Daoy (cell line): Measurements from ENCODE around the gene DHRS13. TPM values are rescaled to one million over a fixed set of nuclear protein-coding genes. Genes with fewer than 3 reads are reported as not detected.
"Not testable (repeated sequence)": the region's sequence is repeated elsewhere in the genome, so short reads cannot be mapped to it uniquely, and the experiment has no call there.

Experiments
- DNase-seq: peaks from one replicate; pipeline ENCODE4 v3.0.0-alpha.2; 2015; ENCODE audit warnings: low read depth
- total RNA-seq: library from RNA; depleted of rRNA; stranded (reverse); fragments of >200 nt; shearing (Covaris generic); gene quantifications from 2 replicates; pipeline ENCODE4 v1.2.3, GENCODE V29; 2014

DHRS13 gene
- total RNA-seq, 1 experiment from 2014 or later, result 10.9 TPM

DNA sequence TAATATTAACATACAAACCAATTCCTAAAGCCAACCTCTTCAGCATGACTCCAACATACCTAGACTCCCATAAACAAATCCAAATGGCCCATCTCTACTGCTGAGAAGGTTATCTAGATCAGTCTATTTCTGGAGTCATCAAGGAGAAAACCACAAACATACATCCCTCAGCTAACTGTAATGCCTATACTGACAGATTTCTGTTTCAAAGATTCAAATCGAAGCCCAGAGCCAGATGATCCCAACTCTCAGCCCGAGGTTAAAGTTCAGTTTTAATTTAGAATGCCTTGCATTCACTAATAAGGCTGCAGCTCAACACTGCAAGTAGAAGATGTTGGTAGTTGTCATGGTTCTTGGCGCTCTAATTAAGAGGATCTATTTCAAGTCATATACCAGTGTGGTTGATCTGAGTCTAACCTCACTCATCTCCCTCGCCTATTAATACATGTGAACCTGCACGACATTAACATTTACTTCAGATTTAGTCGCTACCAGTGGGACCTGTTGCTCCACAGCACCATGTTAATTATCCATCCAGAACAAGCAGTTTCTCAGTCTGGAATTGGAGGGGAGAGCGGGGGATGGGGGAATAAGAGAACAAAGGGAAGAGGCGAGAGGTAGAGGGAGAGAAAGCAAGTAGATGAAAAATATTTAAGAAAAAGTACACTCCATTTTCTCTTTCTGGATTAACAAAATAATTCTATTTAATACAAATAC lies 33.0 kb upstream of the DHRS13 start:
- no peak for DNase-seq

DNA sequence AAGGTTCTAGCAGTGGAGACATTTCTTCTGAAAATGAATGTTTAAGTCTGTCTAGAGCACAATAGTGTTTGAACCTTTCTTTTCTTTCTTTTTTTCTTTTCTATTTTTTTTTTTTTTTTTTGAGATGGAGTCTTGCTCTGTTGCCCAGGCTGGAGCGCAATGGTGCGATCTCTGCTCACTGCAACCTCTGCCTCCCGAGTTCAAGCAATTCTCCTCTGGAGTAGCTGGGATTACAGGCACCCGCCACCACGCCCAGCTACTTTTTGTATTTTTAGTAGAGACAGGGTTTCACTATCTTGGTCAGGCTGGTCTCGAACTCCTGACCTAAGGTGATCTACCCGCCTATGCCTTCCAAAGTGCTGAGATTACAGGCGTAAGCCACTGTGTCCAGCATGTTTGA lies 31.6 kb upstream of the DHRS13 start:
- not testable (repeated sequence) for DNase-seq

- DNase-seq, result no peak
Observed at GRCh38 chr17:28929787-28930186, 26.9 kb upstream of the DHRS13 start.

DNA sequence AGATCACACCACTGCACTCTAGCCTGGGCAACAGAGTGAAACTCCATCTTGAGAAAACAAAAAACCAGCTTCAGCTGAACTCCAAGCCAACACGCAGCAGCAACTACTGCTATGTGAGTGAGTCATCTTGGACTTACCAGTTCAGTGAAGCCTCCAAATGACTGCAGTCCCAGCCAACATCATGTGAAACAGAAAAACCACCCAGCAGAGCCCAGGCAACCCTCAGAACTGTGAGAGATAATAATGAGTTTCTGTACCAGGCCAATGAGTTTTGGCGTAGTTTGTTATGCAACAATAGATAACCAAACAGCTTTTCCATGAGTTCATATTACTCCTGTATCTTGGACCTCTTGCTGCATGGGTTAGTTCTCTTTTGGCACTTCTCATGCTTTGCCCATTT lies 25.2 kb upstream of the DHRS13 start:
- DNase-seq, result peak; percentile 51

DNA sequence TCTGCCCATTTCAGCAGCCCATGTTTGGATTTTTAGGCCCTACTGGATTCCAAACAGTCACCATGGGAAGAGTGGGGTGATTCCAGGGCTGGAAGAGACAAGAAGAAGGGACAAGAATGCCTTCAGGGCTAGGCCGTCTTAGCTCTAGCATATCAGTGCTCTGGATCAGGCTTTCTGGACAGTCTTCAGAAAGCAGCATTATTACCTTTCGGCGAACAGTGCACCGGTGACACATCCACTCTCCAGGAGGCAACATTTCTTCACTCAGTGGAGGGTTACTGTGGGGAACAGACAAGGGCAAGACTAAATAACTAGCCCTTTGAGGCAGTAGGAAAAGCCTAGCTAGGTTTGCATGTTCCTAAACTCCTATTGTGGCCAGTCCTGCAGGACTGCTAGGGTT lies 23.9 kb upstream of the DHRS13 start:
- peak; percentile 18 for DNase-seq

DNA sequence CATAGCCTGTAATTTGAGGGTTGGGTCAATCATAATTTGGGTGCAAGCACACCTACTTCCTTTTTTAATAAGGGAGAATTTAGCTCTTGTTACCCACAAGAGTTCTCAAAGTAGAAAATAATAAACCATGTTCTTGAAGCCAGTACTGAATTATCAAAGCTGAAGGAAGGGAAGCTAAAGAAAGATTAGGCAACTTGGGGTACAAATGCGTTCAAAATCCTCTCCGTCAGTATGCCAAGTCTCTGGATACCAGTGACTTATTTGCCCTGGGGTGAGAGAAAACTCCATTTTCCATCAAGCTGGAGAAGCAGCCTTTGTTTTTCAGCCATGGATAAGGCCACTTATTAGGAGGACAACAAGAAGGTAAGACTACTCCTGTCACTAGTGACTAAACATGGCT lies 23.5 kb upstream of the DHRS13 start:
- DNase-seq, result no peak

- DNase-seq, result peak; percentile 73
Observed at GRCh38 chr17:28925912-28926365, 23.1 kb upstream of the DHRS13 start.

- no peak for DNase-seq
Observed at GRCh38 chr17:28920201-28920600, 17.3 kb upstream of the DHRS13 start.

DNA sequence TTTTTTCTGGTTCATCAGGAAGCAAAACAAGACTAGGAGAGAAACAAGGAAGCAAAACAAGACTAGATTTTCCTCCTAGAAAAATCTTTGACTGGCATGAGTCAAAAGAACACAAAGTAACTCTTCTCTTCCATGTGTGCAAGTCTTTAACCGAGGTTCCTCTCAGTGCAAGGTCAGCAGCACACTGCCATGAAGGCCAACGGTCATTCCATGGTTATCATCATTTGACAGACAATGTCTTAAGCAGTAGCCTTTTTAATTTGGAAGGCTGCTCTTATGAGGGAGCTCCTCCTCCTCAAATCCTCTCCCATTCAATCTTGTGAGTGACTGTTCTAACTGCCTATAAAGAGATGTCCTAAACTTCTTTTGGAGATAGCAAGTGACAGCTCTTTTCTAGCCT lies 15.4 kb upstream of the DHRS13 start:
- DNase-seq, result no peak

- no peak for DNase-seq
Observed at GRCh38 chr17:28917465-28917864, 14.6 kb upstream of the DHRS13 start.

DNA sequence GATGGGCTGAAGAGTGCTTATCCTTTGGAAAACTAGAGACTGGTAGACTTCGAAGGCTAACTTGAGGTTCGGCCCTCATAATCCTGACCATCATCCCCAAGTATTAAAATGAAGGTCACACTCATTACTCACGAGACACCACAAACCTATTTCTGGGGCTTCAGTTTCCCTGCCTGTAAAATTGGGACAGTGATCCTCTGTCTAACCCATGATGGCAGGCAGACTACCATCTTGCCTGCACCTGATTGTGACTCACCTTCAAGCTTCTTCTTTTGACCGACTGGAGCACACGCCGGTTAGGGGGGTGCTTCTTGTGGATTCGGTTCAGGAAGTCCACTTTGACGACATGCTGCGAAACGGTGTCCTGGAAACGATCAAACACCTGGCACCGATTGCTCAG lies 14.2 kb upstream of the DHRS13 start:
- no peak for DNase-seq

DNA sequence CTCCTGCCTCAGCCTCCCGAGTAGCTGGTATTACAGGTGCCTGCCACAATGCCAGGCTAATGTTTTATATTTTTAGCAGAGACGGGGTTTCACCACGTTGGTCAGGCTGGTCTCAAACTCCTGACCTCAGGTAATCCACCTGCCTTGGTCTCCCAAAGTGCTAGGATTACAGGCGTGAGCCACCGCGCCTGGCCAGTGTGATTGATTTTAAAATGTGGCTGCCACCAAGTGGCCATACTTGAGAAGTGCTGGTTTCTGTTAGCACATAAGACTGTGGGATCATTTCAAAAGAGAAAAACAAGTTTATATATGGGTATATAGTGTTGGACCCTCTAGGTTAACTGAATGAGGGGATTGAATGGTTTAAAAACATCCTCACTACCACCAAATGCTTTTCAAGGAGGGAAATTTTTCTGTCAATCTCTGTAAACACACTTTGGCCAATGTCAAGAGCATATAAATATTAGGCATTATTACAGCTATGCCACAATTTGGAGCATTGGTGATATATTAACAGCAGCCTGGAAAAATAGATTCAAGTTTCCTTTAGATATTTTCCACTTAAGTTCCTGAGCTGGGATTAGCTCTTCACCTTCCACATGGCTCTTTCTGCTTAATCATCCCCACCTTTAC lies 13.5 kb upstream of the DHRS13 start:
- no peak for DNase-seq

GRCh38 chr17:28912938-28913333 lies 10.1 kb upstream of the DHRS13 start:
- no peak for DNase-seq

- DNase-seq, result no peak
Observed at GRCh38 chr17:28912281-28912937, 9.5 kb upstream of the DHRS13 start.

GRCh38 chr17:28911411-28912045 lies 8.6 kb upstream of the DHRS13 start:
- no peak for DNase-seq

DNA sequence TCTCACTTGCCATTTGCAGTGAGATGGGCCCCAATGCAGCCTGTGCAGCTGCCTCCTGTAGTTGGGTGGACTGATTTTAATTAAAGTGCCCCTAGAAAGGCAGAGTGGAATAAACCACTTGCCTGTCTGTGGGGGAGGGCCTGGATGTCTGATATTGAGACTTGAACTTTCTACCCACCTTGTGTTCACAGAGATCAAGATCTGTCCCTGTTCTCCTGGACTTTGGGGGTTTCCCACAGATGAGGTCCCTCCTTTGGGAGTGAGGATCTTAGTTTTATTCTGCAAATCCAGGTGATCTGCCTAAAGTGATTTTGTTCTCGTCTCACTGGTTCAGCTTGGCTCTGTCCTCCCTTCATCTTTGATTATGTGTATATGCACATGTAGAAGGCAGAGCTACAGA lies 7.7 kb upstream of the DHRS13 start:
- no peak for DNase-seq

- no peak for DNase-seq
Observed at GRCh38 chr17:28908640-28909167, 5.8 kb upstream of the DHRS13 start.

DNA sequence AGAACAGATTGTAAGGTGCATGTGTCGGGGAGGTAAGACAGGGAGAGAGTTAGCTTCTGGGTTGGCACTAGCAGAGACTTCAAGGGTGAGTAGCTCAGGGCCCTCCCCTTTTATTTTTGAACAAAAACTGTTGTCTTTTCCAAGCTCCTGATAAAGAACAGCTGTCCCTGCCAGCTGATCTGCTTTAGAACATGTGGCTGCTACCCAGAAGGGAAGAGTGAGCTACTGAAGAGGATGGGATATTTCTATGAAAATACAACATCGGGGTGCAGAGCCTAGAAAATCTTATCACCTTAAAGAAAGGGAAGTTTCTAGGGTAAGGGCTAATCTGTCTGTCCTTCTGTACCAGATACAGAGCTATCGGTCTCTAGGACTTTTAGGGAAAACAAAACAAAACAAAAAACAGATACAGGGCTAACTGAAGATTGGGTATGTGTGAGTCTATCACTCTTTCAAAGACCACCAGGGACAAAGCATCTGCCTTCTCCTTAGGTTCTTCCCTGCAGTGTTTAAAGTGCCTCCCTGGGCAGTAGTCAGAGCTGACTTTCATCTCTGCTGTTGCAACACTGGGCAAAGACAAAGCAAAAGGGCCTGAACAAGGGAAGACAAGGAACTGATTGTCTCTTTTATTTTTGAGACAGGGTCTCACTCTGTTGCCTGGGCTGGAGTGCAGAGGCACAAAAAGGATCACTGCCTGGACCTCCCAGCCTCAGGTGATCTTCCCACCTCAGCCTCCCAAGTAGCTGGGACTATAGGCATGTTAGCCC lies 5.0 kb upstream of the DHRS13 start:
- no peak for DNase-seq

DNA sequence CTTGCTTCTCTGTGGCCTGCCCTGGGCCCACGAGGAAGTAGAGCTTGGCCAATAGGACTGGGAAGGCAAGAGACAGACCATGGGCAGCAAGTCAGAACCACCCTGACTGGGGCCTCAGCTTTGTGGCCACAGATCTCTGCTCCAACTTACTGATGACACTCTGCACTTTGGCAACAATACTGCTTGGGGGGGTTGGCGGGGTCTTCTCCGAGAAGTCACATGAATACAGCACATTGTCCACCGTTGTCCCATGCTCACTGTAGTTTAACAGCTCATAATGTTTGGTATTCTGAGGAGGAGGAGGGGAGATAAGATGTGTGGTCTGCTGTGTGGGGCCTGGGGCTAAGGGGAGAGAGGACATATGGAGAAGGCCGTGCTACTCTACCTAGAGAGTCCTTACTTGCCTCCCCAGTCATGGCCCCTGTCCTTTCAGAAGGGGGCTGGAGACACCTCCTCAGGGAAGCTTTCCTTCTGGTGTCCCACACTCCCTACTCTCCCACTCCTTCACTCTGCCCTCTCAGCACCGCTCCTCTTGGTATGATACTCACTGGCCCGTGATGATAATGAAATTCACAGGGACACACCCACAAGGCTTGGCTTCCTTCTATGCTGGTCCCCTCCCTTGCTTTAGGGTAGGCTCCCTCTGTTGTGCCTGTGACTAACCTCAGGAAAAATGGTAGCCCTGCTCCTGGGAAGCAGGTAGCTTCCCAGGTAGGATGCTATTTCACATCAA lies 4.0 kb upstream of the DHRS13 start:
- DNase-seq, result no peak

GRCh38 chr17:28906276-28906675 lies 3.4 kb upstream of the DHRS13 start:
- DNase-seq, result no peak

GRCh38 chr17:28904800-28905199 lies 1.9 kb upstream of the DHRS13 start:
- no peak for DNase-seq
